SKM-1 treated with dmso at 0.1 percent for 144 hours (cell line): Measurements from ENCODE around the gene GPR139.

Experiments
- DNase-seq: peaks from one replicate; lab custom pipeline; 2025; ENCODE audit not compliant: unreplicated experiment; lab: John Stamatoyannopoulos, UW

The GPR139 gene

GRCh38 chr16:20073203-20074098 is at the start of gene GPR139:
Gene GPR139, minus strand, starts transcription at chr16:20073890. Its CDS starts 274 bp downstream, at chr16:20073616.
- no peak for DNase-seq

DNA sequence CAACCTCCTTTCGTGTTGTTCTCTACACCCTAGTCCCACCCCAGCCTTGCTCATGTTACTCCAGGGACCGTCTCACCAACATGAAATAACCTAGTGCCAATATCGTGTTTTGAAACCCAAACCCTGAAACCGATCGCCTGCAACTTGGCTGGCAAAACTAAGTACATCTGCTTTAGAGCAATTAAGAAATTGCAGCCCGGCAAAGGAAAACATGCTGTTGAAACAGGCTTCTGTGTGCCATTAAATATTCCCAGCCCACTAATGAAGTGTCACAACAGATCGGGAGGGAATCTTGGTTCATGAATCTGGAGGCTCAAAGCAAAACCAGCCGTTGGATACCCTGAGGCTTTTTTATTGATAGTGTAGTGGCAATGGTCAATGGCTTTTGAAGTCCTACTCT is 48.3 kb upstream of the GPR139 start:
- DNase-seq: no peak

- DNase-seq: no peak
Measured at GRCh38 chr16:20114356-20114755, 40.7 kb upstream of the GPR139 start.

- no peak for DNase-seq
Measured at GRCh38 chr16:20111143-20111542, 37.5 kb upstream of the GPR139 start.

GRCh38 chr16:20107083-20107482 is 33.4 kb upstream of the GPR139 start:
- DNase-seq: no peak

DNA sequence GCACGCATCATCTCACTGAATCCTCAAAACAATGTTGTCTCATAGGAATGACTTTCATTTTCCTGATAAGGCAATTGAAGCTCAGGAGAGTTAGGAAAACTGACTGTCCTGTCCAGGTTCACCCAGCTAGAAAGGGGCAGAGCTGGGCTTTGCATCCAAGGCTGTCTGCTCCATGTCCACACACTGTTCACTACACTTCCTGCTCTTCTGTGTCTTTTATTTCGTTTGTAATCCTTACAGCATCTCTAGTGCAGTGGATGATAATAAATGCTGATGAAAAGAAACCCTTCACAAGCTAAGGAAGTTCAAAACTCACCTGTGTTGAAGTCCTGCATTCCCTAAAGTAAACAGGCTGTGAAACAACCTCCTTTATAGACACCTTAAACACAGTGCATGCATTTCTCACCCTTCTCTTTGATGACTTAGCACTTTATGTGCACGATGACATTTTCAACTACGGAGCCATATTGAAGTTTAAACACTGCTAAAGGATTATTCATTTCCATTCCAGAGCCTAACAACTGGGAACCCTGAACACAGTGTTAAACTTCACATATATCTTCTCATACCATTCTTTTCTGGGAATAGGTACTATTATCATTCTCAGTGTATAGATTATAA is 31.0 kb upstream of the GPR139 start:
- no peak for DNase-seq

GRCh38 chr16:20102521-20102920 is 28.8 kb upstream of the GPR139 start:
- no peak for DNase-seq

DNA sequence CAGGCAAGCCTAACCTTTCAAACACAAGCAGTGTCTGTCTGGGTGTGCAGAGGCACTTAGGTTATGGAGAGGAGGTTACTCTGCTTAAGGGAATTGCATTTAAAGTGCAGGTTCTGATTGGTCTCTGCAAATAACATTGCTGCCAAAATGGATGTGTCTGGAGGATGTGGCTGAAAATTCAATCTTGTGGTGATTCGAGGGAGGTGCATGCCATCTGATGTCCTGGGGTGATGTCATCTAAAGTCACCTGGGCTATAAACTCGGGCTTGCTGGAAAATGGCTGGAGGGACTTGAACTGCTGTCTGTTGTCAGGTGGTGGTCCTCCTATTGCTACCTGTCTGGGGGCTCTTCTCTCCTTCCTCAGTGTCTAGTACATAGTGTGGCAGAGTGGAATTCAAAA is 28.3 kb upstream of the GPR139 start:
- DNase-seq: no peak

DNA sequence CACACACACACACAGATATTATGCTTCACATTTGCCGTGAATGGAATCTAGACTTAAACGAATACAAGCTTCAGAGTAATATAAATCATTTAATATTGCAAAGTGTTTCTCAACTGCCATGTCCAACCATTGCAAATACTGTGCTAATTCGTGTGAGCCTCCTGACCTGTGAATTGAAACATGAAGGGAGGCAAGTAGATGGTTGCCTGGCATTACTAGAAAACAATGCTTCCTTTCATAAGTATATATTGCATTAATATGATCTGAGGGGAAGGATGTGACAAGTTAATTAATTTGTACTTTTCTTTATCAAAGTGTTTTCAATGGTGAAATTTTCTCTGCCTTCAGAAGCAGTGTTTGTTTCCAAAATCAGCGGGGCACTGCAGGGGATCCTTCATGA is 25.7 kb upstream of the GPR139 start:
- DNase-seq: no peak

DNA sequence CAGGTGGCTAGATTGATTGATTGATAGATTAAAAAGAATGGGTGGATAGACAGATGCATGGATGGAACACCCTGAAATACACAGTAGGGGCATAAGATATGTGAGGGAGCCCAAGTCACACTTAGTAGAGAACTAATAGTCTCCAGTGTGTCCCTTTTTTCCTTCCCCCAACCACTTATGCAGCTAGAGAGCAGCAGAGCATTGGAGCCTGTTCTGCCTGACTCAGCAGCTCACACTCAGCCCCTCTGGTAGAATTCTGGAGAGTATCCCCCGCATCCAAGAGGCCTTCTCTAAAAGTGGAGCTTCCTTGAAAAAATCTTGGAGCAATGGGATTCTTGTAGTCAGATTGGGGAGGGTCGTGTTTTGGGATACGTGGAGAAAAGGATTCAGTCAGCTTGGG is 20.5 kb upstream of the GPR139 start:
- no peak for DNase-seq

DNA sequence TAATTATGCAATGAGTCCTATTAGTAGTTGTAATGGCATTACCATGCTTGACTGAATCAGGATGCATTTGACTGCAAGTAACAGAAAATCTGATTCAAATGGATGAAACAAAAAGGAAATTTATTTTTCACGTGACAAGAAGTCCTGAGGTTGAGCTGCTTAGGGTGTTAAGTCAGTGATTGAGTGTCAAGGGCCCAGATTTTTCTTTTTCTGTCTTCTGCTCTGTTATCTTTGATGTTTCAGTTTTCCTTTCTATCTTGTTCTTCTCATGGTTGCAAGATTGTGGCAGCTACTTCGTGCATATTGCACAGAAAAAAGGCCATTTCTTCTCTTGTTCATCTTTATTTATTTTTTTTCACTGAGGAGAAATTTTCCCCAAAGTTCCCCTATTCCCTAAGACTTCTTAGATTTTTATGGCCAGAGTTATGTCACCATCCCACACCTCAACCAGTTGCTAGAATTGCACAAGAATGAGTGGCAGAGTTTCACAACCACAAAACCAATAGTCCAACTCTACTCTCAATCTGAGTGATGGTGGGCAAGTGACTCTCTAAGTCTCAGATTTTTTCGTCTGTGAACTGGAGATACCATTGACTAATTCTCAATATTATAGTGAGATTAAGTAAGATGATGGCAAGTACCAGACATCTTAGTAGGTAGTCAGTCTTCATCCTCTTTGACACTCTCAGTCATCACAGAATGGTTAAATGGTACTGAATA is 15.7 kb upstream of the GPR139 start:
- DNase-seq: no peak

DNA sequence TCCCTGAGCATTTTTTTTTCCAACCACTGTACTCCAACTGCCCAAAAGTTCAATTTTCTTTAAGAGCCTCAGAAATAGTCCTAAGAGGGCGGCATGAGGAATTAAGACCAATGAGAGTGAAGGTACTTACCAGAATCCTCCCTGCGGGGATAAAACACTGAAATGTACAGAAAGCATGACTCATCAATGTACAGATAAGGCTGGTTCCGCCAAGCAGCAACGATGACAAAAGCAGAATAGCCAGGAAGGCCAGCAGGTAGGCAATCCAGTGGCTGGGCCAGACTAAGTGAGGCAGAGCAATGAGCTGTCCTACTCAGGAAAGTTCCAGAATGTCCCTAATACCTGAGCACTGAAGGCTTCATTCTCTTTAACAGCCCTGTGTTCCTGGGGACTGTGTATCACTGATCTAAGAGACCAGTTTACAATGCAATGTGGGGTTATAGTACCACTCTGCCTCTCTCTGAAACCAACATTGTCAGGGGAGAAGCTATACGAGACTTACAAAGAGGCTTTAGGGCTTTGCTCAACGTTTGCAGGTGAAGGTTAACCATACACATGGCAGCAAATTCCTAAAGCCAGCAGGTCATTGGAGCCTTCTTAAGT is 11.0 kb upstream of the GPR139 start:
- no peak for DNase-seq

- DNase-seq: no peak
Measured at GRCh38 chr16:20079106-20079505, 5.4 kb upstream of the GPR139 start.

DNA sequence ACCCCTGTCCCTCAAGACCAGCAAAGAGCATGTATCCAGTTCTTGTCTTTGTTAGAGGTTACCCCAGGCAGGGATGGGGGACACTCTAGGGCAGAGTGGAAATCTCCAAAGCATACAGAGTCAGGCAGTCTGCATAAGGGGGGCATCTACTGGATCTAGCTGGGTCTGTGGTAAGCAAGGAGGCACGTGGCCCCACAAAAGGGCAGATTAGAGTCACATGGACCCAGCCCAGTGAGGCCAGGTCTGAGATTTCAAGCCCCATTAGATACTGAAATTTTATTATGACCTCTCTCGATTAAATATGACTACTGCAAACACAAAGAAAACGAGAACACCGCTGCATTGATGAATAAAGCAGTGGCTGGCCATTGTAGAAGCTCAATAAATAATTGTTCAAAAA is 1.6 kb upstream of the GPR139 start:
- no peak for DNase-seq

- no peak for DNase-seq
Measured at GRCh38 chr16:20074099-20074991, 655 bp upstream of the GPR139 start.

GRCh38 chr16:20072874-20073202 is 852 bp downstream of the GPR139 start:
- DNase-seq: no peak

DNA sequence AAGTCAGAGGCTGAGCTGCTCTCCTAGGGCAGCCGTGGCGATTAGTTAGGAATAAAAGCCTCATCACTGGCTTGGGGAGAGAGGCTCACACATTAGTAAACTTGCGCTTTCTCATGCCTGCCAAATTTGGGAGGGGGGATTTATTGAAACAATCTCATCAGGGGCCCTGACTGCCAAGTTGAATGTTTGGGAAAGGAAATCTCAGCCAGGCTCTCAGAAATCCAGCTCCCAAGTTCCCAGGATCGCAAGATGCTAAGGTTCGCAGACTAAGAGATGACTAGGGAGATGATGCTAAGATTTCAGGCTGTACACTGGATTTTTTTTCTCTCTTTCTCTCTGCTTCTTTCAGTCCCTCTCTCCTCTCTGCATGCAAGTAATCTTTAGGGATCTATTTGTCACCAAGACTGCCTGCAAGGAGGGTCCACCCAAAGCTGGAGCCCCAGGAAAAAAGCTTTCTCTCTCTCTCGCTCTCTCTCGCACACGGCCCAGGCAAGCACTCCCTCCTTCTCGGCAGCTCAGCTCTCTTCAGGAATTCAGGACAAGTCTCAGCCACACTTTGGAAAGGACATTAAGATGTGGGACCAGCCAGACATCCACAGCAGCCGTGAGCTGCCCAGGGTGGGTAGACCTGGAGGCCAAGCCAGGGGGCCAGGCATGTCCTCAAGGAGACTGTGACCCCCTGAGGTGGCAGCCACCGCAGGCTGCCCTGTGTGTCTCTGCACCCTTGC is 1.4 kb downstream of the GPR139 start:
- DNase-seq: no peak

GRCh38 chr16:20064931-20065330 is 8.8 kb downstream of the GPR139 start:
- DNase-seq: no peak

- no peak for DNase-seq
Measured at GRCh38 chr16:20064520-20064919, 9.2 kb downstream of the GPR139 start.

DNA sequence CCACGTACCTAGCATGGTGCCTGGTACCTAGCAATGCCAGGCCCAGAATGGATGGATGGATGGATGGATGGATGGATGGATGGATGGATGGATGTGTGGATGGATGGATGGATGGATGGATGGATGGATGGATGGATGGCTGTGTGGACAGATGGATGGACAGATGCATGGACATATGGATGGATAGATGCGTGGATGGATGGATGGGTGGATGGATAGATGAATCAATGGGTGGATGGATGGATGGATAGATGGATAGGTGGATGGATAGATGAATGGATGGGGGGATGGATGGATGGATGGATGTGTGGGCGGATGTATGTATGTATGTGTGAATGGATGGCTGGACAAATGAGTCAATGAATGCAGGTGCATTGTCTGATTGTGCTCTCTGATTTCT is 12.6 kb downstream of the GPR139 start:
- no peak for DNase-seq
